ENCODE measurements around the gene CAMTA1.
"Not testable (repeated sequence)": the region's sequence is repeated elsewhere in the genome, so short reads cannot be mapped to it uniquely, and the experiment has no call there.

CAMTA1 gene

DNA sequence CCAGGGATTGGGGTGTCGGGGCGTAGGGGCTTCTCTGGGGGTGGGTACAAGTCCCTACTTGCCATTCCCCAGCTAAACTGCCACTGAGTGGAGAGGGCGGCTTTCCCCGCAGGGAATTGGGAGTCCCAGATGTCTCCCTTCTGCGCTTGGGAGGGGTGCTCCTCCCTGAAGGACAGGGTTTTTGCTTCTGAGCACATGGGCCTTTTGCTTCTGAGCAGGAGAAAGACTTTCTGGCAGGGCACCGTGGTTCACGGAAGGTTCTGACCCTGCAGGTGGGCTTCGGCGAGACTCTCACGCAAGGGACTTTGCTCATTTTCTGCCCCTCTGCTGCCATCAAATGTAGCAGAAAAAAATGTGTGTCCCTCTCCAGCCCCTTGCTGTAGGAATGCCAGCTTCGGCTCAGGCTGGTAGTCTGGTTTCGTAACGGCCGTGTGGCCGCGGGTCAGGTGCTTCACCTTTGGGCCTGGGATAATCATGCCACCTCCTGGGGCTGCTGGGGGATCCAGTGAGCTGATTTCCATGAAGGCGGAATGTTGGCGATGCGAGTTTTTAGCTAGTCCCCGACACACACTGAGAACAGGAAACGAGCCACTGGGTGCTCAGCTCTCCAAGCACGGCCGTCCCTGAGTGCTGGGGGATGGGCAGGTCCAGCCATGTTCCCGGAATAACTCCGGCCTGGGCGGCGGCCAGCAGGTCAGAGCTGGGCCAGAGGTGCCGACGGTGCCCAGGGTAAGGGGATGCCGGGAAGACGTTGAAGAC is 364.0 kb downstream of the CAMTA1 start:
- DNase-seq = no peak
- Mint-ChIP-seq H3K9me3 (no peaks in the 10 kb centered on the region), H3K27me3 (peaks cover 21% of the 10 kb centered on the region), H3K4me3 (no peak overlapping the region), H3K36me3 (ENCODE audit: low read depth) (no peaks in the 10 kb centered on the region), H3K4me1 (ENCODE audit: low read depth) (no peaks in the 10 kb centered on the region), H3K27ac (no peak overlapping the region)

GRCh38 chr1:7150724-7151280 is 365.5 kb downstream of the CAMTA1 start:
- Mint-ChIP-seq H3K4me1 (ENCODE audit: low read depth) (no peaks in the 10 kb centered on the region), H3K4me3 (no peak overlapping the region), H3K36me3 (ENCODE audit: low read depth) (no peaks in the 10 kb centered on the region), H3K27me3 (peaks cover 21% of the 10 kb centered on the region), H3K27ac (no peak overlapping the region), H3K9me3 (no peaks in the 10 kb centered on the region)
- DNase-seq = no peak

- no peaks in the 10 kb centered on the region for H3K9me3 Mint-ChIP-seq
- H3K27me3 Mint-ChIP-seq = peaks cover 21% of the 10 kb centered on the region
- no peaks in the 10 kb centered on the region for H3K4me1 Mint-ChIP-seq (ENCODE audit: low read depth)
- no peaks in the 10 kb centered on the region for H3K36me3 Mint-ChIP-seq (ENCODE audit: low read depth)
- H3K27ac Mint-ChIP-seq = no peak overlapping the region
- H3K4me3 Mint-ChIP-seq = no peak overlapping the region
- DNase-seq = no peak
Observed at GRCh38 chr1:7151978-7152377, 366.7 kb downstream of the CAMTA1 start.

GRCh38 chr1:7152655-7153054 is 367.4 kb downstream of the CAMTA1 start:
- H3K9me3 Mint-ChIP-seq = no peaks in the 10 kb centered on the region
- DNase-seq = no peak
- peaks cover 21% of the 10 kb centered on the region for H3K27me3 Mint-ChIP-seq

GRCh38 chr1:7153464-7153863 is 368.2 kb downstream of the CAMTA1 start:
- no peaks in the 10 kb centered on the region for H3K9me3 Mint-ChIP-seq
- no peak overlapping the region for H3K4me3 Mint-ChIP-seq
- DNase-seq = no peak
- peaks cover 21% of the 10 kb centered on the region for H3K27me3 Mint-ChIP-seq
- H3K4me1 Mint-ChIP-seq (ENCODE audit: low read depth) = no peaks in the 10 kb centered on the region
- H3K27ac Mint-ChIP-seq = no peak overlapping the region
- no peaks in the 10 kb centered on the region for H3K36me3 Mint-ChIP-seq (ENCODE audit: low read depth)

More at GRCh38 chr1:7152655-7153054, 367.4 kb downstream of the CAMTA1 start:
- no peak overlapping the region for H3K4me3 Mint-ChIP-seq
- H3K36me3 Mint-ChIP-seq (ENCODE audit: low read depth) = no peaks in the 10 kb centered on the region
- no peaks in the 10 kb centered on the region for H3K4me1 Mint-ChIP-seq (ENCODE audit: low read depth)
- no peak overlapping the region for H3K27ac Mint-ChIP-seq

DNA sequence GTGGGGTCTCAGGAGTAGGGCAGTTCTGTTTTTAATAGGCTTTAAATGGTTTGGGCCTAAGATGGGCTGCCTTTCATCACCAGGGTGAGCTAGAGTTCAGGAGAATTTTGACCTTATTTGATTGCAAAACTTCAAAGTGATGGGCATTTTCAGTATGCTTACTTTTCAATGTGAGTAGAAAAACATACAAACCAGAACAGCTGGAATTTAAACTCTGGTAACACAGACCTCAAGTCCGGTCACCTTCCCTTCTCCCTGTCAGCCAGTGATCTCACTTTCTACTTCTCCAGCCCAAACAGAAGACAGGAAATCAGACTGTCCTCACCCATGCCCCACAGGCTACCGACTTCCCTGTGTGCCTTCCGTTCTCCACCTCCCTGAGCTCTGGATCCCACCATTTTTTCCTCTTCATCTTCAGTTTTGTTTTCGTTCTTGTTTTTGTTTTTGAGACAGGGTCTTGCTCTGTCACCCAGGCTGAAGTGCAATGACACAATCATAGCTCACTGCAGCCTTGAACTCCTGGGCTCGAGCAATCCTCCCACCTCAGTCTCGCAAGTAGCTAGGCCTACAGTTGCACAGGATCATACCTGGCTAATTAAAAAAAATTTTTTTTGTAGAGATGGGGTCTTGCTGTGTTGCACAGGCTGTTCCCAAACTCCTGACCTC is 374.0 kb downstream of the CAMTA1 start:
- Mint-ChIP-seq H3K4me3 (no peak overlapping the region), H3K9me3 (peaks cover 8% of the 10 kb centered on the region), H3K27ac (no peak overlapping the region), H3K4me1 (ENCODE audit: low read depth) (no peaks in the 10 kb centered on the region), H3K36me3 (ENCODE audit: low read depth) (no peaks in the 10 kb centered on the region), H3K27me3 (peaks cover 21% of the 10 kb centered on the region)
- DNase-seq = no peak

DNA sequence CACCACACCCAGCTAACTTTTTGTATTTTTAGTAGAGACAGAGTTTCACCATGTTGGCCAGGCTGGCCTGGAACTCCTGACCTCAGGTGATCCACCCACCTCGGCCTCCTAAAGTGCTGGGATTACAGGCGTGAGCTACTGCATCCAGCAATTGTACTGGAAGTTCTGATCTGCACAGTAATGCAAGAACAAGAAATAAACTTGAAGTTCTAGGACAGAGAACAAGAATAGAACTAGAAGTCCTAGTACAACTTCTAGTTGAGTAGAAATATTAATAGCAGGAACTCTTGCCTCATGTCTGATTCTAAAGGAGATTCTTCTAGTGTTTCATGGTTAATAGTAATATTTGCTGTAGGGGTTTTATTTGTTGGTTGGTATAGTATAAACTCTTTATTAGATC is 383.3 kb downstream of the CAMTA1 start:
- not testable (repeated sequence) for H3K9me3 Mint-ChIP-seq; H3K27ac Mint-ChIP-seq; DNase-seq; H3K4me1 Mint-ChIP-seq (ENCODE audit: low read depth); H3K4me3 Mint-ChIP-seq; H3K36me3 Mint-ChIP-seq (ENCODE audit: low read depth)
- peaks cover 40% of the 10 kb centered on the region for H3K27me3 Mint-ChIP-seq

DNA sequence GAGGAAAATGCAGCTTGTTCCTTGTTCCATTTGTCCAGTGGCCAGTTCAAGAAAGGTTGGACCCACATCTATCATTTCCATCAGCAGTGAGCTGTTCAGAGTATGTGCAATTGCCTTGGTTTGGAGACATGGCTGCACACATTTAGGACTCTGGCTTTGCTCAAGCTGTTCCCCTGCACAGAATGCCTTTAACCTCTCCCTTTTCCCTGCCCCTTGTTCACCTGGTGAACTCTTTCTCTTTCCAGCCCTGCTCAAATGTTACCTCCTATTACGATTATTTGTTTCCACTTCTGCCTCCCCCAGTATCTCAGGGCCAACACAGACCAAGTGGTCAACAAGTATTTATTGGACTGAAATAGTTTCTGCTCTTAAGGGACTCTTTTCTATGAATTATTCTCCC is 385.9 kb downstream of the CAMTA1 start:
- Mint-ChIP-seq H3K27ac (no peak overlapping the region), H3K4me3 (no peak overlapping the region)

GRCh38 chr1:7171574-7171973 is 386.3 kb downstream of the CAMTA1 start:
- H3K9me3 Mint-ChIP-seq = no peaks in the 10 kb centered on the region
- H3K4me3 Mint-ChIP-seq = no peak overlapping the region
- H3K27me3 Mint-ChIP-seq = peaks cover 49% of the 10 kb centered on the region
- no peak overlapping the region for H3K27ac Mint-ChIP-seq
- H3K36me3 Mint-ChIP-seq (ENCODE audit: low read depth) = no peaks in the 10 kb centered on the region
- no peak for DNase-seq
- H3K4me1 Mint-ChIP-seq (ENCODE audit: low read depth) = no peaks in the 10 kb centered on the region

More for the DNA sequence above, 385.9 kb downstream of the CAMTA1 start:
- Mint-ChIP-seq H3K9me3 (no peaks in the 10 kb centered on the region), H3K36me3 (ENCODE audit: low read depth) (no peaks in the 10 kb centered on the region), H3K4me1 (ENCODE audit: low read depth) (no peaks in the 10 kb centered on the region), H3K27me3 (peaks cover 49% of the 10 kb centered on the region)
- no peak for DNase-seq

- Mint-ChIP-seq H3K27me3 (peaks cover 55% of the 10 kb centered on the region), H3K4me1 (ENCODE audit: low read depth) (no peaks in the 10 kb centered on the region), H3K9me3 (peaks cover 8% of the 10 kb centered on the region), H3K27ac (no peak overlapping the region), H3K36me3 (ENCODE audit: low read depth) (no peaks in the 10 kb centered on the region), H3K4me3 (no peak overlapping the region)
- DNase-seq = no peak
Observed at GRCh38 chr1:7172804-7173203, 387.6 kb downstream of the CAMTA1 start.

- H3K27ac Mint-ChIP-seq = no peak overlapping the region
- no peaks in the 10 kb centered on the region for H3K36me3 Mint-ChIP-seq (ENCODE audit: low read depth)
- H3K27me3 Mint-ChIP-seq = peaks cover 63% of the 10 kb centered on the region
- H3K4me1 Mint-ChIP-seq (ENCODE audit: low read depth) = no peaks in the 10 kb centered on the region
- DNase-seq = no peak
- H3K9me3 Mint-ChIP-seq = peaks cover 13% of the 10 kb centered on the region
- H3K4me3 Mint-ChIP-seq = no peak overlapping the region
Observed at GRCh38 chr1:7174561-7174960, 389.3 kb downstream of the CAMTA1 start.

DNA sequence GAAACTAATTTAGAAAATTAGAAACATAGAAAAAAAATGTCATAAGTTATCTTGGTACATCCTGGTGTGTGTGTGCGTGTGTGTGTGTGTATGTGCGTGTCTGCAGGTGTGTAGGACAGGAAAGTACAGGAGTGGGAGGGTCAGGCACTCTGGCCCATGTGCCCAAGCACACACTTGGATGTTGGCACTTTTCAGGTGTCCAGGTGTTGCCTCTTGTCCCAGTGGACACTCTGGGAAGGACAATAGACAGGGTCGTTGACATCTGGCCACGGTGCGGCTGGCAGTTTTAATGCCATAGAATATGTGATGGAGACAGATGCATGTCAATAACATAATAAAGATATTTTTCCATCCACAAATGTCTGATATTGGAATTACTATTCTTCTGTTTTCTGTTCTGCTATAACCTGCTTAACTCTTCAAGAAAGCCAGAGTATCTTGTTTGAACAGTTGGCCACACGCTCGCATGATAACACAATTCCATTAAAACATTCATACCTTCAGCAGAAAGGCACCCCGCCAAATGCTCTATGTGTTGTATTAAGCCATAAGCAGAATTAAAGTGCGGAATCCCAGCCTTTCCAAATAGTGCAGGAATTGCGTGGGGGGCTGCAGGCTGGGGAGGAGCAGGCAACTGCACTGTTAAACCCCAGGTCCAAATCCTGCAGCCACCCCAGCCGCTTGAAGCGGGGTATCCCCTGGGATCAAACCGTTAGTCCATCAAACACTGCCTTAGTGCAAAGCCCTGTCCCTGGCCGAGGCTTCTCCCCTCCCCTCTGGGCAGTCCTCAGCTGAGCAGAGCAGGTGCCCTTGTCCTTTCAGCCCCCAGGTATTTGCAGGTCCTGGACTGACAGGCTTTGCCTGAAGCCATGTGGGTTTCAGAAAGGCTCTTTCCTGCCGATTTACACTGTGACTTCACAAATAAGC is 390.0 kb downstream of the CAMTA1 start:
- peaks cover 19% of the 10 kb centered on the region for H3K9me3 Mint-ChIP-seq
- H3K27me3 Mint-ChIP-seq = peaks cover 66% of the 10 kb centered on the region
- no peaks in the 10 kb centered on the region for H3K4me1 Mint-ChIP-seq (ENCODE audit: low read depth)
- H3K27ac Mint-ChIP-seq = no peak overlapping the region
- no peaks in the 10 kb centered on the region for H3K36me3 Mint-ChIP-seq (ENCODE audit: low read depth)
- DNase-seq = no peak
- H3K4me3 Mint-ChIP-seq = no peak overlapping the region

- H3K9me3 Mint-ChIP-seq = peaks cover 19% of the 10 kb centered on the region
- H3K4me3 Mint-ChIP-seq = no peak overlapping the region
- H3K4me1 Mint-ChIP-seq (ENCODE audit: low read depth) = no peaks in the 10 kb centered on the region
- H3K27me3 Mint-ChIP-seq = peaks cover 51% of the 10 kb centered on the region
- DNase-seq = no peak
- no peak overlapping the region for H3K27ac Mint-ChIP-seq
- no peaks in the 10 kb centered on the region for H3K36me3 Mint-ChIP-seq (ENCODE audit: low read depth)
Observed at GRCh38 chr1:7177021-7177420, 391.8 kb downstream of the CAMTA1 start.

DNA sequence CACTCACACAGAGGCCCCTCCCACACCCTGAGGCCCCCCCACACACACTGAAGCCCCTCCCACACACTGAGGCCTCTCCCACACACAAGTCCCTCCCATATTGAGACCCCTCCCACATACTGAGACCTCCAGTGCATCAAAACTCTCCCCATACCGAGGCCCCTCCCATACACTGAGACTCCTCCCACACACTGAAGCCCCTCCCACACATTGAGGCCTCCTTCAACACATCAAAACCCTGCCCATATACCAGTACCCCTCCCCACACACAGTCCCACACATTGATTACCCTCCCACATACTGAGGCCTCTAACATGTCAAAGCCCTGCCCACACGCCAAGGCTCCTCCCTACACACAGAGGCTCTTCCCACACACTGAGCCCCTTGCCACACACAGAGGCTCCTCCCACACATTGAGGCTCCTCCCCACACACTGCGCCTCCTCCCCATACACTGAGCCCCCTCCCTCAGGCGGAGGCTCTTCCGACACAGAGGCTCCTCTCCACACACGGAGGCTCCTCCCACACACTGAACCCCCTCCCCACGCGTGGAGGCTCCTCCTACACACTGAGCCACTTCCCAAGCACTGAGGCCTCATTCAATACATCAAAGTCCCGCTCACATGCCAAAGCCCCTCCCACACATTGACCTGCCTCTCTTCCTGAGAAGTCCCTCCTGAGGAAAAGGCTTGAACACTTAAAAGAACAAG is 392.3 kb downstream of the CAMTA1 start:
- H3K4me3 Mint-ChIP-seq = no peak overlapping the region
- peaks cover 19% of the 10 kb centered on the region for H3K9me3 Mint-ChIP-seq
- H3K27me3 Mint-ChIP-seq = peaks cover 50% of the 10 kb centered on the region
- no peak overlapping the region for H3K27ac Mint-ChIP-seq
- no peak for DNase-seq
- no peaks in the 10 kb centered on the region for H3K4me1 Mint-ChIP-seq (ENCODE audit: low read depth)
- no peaks in the 10 kb centered on the region for H3K36me3 Mint-ChIP-seq (ENCODE audit: low read depth)
